Measurements from ENCODE around the gene ESCO1. TPM values are rescaled to one million over a fixed set of nuclear protein-coding genes. Genes with fewer than 3 reads are reported as not detected.

ESCO1 gene
- total and polyA plus RNA-seq, 10 donors: 13.5 to 35.0 (median 19.9) TPM

DNA sequence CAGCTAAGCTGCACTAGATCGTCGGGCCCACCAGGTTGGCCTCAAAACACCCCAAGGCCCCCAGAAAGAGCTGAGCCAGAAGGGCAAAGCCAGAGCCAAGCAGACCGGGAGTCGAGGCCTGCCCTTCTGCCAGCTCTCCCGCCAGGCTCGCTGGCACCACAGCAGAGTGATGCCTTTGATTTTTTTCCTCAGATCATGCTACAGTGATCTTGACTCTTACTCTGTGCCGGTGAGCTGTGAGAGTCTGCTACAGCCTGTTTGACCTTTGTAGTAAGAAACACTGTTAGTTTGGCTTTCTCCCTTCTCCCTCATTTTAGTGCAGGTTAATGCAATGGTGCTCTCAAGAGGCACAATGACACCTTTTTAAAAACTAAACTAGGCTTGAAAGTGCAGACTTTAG, 97.8 kb downstream of the ESCO1 start:
- Histone ChIP-seq H3K4me1 (no peaks in the 10 kb centered on the region), H3K27ac (no peak overlapping the region), H3K36me3 (no peaks in the 10 kb centered on the region), H3K27me3 (replicated peaks in 1 of 7) (no peaks in the 10 kb centered on the region), H3K9me3 (no peaks in the 10 kb centered on the region), H3K4me3 (no peak overlapping the region)
- intact Hi-C loops (cut with DNase I; ENCODE audit: low total_unique reads): no loop called here
- no peak for DNase-seq
- TF ChIP-seq, protein P1, sequence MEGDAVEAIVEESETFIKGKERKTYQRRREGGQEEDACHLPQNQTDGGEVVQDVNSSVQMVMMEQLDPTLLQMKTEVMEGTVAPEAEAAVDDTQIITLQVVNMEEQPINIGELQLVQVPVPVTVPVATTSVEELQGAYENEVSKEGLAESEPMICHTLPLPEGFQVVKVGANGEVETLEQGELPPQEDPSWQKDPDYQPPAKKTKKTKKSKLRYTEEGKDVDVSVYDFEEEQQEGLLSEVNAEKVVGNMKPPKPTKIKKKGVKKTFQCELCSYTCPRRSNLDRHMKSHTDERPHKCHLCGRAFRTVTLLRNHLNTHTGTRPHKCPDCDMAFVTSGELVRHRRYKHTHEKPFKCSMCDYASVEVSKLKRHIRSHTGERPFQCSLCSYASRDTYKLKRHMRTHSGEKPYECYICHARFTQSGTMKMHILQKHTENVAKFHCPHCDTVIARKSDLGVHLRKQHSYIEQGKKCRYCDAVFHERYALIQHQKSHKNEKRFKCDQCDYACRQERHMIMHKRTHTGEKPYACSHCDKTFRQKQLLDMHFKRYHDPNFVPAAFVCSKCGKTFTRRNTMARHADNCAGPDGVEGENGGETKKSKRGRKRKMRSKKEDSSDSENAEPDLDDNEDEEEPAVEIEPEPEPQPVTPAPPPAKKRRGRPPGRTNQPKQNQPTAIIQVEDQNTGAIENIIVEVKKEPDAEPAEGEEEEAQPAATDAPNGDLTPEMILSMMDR (IDR thresholded peaks at IDR 0.05 in 8 of 11, conservative IDR thresholded peaks at IDR 0.05 in 3 of 11): no peak
- 91 to 99% (median 96%) methylated on average over 7 of the region's 7 CpGs for WGBS, 5 donors

DNA sequence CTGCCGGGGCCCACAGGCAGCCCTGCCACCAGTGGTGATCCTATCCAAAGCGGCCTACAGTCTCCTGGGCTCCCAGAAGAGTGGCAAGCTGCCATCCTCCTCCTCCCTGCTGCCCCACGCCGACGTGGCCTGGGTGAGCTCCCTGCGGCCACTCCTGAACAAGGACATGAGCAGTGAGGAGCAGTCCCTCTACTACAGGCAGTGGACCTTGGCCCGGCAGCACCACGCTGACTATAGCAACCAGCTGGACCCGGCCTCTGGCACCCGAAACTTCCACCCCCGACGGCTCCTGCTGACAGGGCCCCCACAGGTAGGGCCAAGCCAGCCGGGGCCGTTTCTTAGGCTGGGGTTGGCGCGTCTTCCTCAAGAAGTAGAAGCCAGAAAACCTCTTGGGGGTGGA, 100.5 kb downstream of the ESCO1 start:
- no peaks in the 10 kb centered on the region for H3K4me1 ChIP-seq
- no peak overlapping the region for H3K4me3 ChIP-seq
- TF ChIP-seq, protein P1 (IDR thresholded peaks at IDR 0.05 in 8 of 11, conservative IDR thresholded peaks at IDR 0.05 in 3 of 11): no peak
- TF ChIP-seq POLR2AphosphoS5 (IDR thresholded peaks at IDR 0.05) (no peak), POLR2A (IDR thresholded peaks at IDR 0.05) (no peak)
- no peaks in the 10 kb centered on the region for H3K27me3 ChIP-seq (replicated peaks in 1 of 7)
- 91 to 94% (median 93%) methylated on average over 10 to 16 of the region's 16 CpGs for WGBS, 5 donors
- no peaks in the 10 kb centered on the region for H3K9me3 ChIP-seq
- intact Hi-C loops (cut with DNase I; ENCODE audit: low total_unique reads): no loop called here
- no peak for DNase-seq
- H3K27ac ChIP-seq: no peak overlapping the region
- no peaks in the 10 kb centered on the region for H3K36me3 ChIP-seq

DNA sequence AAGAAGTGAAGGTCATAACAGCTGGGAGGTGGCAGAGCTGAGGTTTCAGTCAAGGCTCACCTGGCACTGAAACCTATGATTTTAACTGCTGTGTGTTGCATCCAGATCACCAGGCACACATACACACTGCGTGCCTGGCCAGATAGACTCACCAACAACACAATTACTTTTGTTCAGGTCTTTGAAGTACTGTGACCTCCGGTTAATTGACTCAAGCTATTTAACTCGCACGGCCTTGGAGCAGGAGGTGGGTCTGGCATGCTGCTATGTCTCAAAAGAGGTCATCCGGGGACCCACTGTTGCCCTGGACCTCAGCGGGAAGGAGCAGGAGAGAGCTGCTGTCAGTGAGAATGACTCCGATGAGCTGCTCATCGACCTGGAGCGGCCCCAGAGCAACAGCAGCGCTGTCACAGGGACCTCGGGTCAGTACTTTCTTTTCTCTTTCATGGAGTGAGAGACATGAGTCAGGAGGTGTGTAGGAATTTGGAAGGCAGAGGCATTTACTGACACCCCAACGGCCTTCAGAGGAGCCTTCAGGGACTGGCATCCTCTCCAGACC, 104.1 kb downstream of the ESCO1 start:
- Histone ChIP-seq H3K27me3 (replicated peaks in 1 of 7) (no peaks in the 10 kb centered on the region), H3K36me3 (no peaks in the 10 kb centered on the region), H3K9me3 (no peaks in the 10 kb centered on the region), H3K27ac (no peak overlapping the region), H3K4me3 (no peak overlapping the region), H3K4me1 (no peaks in the 10 kb centered on the region)
- TF ChIP-seq POLR2A (IDR thresholded peaks at IDR 0.05) (no peak), POLR2AphosphoS5 (IDR thresholded peaks at IDR 0.05) (no peak)
- TF ChIP-seq, protein P1 (IDR thresholded peaks at IDR 0.05 in 8 of 11, conservative IDR thresholded peaks at IDR 0.05 in 3 of 11): no peak
- intact Hi-C loops (cut with DNase I; ENCODE audit: low total_unique reads): no loop called here
- DNase-seq: no peak
- 84 to 92% (median 87%) methylated on average over 12 of the region's 12 CpGs for WGBS, 5 donors

DNA sequence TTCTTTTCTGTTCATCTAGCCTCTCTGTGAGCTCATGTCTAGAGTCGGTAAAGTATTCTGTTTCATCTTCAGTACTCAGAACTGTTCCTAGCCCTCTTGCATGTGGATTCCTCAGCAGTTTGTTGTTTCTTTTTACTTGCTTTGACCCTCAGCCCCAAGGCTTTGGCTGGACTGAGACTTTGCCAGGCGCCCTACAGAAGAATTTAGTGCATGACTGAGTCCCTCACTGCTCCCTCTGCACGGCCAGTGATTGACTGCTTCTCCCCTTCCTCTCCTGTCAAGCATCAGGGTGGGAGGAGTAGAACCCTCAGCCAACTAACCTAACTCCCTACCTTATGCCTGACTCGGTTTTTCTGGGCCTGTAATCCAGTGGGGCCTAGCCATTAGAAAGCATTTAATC, 109.8 kb downstream of the ESCO1 start:
- WGBS, 5 donors: 69 to 91% (median 81%) methylated on average over 4 of the region's 4 CpGs
- Histone ChIP-seq H3K27me3 (replicated peaks in 1 of 7) (peaks cover 0 to 5% (median 0%) of the 10 kb centered on the region in 7 donors), H3K4me1 (no peaks in the 10 kb centered on the region), H3K36me3 (no peaks in the 10 kb centered on the region), H3K4me3 (no peak overlapping the region), H3K27ac (no peak overlapping the region), H3K9me3 (no peaks in the 10 kb centered on the region)
- no peak for DNase-seq
- intact Hi-C loops (cut with DNase I; ENCODE audit: low total_unique reads): no loop called here
- TF ChIP-seq POLR2A (IDR thresholded peaks at IDR 0.05): no peak
- TF ChIP-seq POLR2AphosphoS5 (IDR thresholded peaks at IDR 0.05): no peak
- TF ChIP-seq, protein P1 (IDR thresholded peaks at IDR 0.05 in 8 of 11, conservative IDR thresholded peaks at IDR 0.05 in 3 of 11): no peak

Measured in spleen (tissue), 11 donors.